Dendritic cell treated with granulocyte-macrophage colony-stimulating factor and Interleukin-4, amounts not matched to agents 40 ng/mL and 50 ng/mL, for 4 days (primary cell): ENCODE measurements around the gene PLEKHM1.
"Not testable (repeated sequence)": the region's sequence is repeated elsewhere in the genome, so short reads cannot be mapped to it uniquely, and the experiment has no call there.

ENCODE experiments used
- H3K27ac Mint-ChIP-seq: one replicate; pipeline ENCODE4 v1.8.0; 2022; ENCODE audit warnings: mild to moderate bottlenecking, mixed read lengths
- H3K27me3 Mint-ChIP-seq: one replicate; pipeline ENCODE4 v1.8.0; 2022; ENCODE audit warnings: mild to moderate bottlenecking, mixed read lengths
- H3K36me3 Mint-ChIP-seq: one replicate; pipeline ENCODE4 v1.8.0; 2022; ENCODE audit warnings: low read depth, mixed read lengths
- H3K4me1 Mint-ChIP-seq: one replicate; pipeline ENCODE4 v1.8.0; 2022; ENCODE audit warnings: low read depth, mixed read lengths
- H3K4me3 Mint-ChIP-seq: one replicate; pipeline ENCODE4 v1.8.0; 2022; ENCODE audit warnings: mild to moderate bottlenecking, moderate library complexity, mixed read lengths
- H3K9me3 Mint-ChIP-seq: one replicate; pipeline ENCODE4 v1.8.0; 2022; ENCODE audit warnings: mixed read lengths
- intact Hi-C: fragments of 100-400 bp; cut with micrococcal nuclease; formaldehyde crosslinking; loops from one replicate; pipeline ENCODE4 v1.15.0; 2022

PLEKHM1 gene

GRCh38 chr17:45483591-45484216 is 6.8 kb downstream of the PLEKHM1 start:
- peak overlapping the region; percentile 62 for H3K27ac Mint-ChIP-seq
- intact Hi-C loops: not testable (repeated sequence)

GRCh38 chr17:45483177-45483576 is 7.3 kb downstream of the PLEKHM1 start:
- H3K4me3 Mint-ChIP-seq, H3K9me3 Mint-ChIP-seq, H3K27ac Mint-ChIP-seq, intact Hi-C loops, H3K27me3 Mint-ChIP-seq: not testable (repeated sequence)
- Mint-ChIP-seq H3K4me1 (peaks cover 34% of the 10 kb centered on the region), H3K36me3 (peaks cover 43% of the 10 kb centered on the region)

More at GRCh38 chr17:45483591-45484216, 6.8 kb downstream of the PLEKHM1 start:
- Mint-ChIP-seq H3K4me1 (peaks cover 37% of the 10 kb centered on the region), H3K36me3 (peaks cover 41% of the 10 kb centered on the region)
- H3K27me3 Mint-ChIP-seq, H3K9me3 Mint-ChIP-seq, H3K4me3 Mint-ChIP-seq: not testable (repeated sequence)

GRCh38 chr17:45482317-45482716 is 8.2 kb downstream of the PLEKHM1 start:
- H3K4me3 Mint-ChIP-seq, intact Hi-C loops, H3K9me3 Mint-ChIP-seq, H3K27me3 Mint-ChIP-seq: not testable (repeated sequence)
- Mint-ChIP-seq H3K36me3 (peaks cover 46% of the 10 kb centered on the region), H3K27ac (peak overlapping the region; percentile 70), H3K4me1 (peaks cover 26% of the 10 kb centered on the region)

GRCh38 chr17:45475436-45475835 is 15.1 kb downstream of the PLEKHM1 start:
- intact Hi-C loops, H3K9me3 Mint-ChIP-seq, H3K4me3 Mint-ChIP-seq, H3K27me3 Mint-ChIP-seq, H3K27ac Mint-ChIP-seq: not testable (repeated sequence)
- Mint-ChIP-seq H3K4me1 (peaks cover 11% of the 10 kb centered on the region), H3K36me3 (peaks cover 84% of the 10 kb centered on the region)

- peaks cover 84% of the 10 kb centered on the region for H3K36me3 Mint-ChIP-seq
- H3K27ac Mint-ChIP-seq, H3K9me3 Mint-ChIP-seq: not testable (repeated sequence)
Observed at GRCh38 chr17:45472249-45472648, 18.3 kb downstream of the PLEKHM1 start.

GRCh38 chr17:45469204-45469563 is 21.3 kb downstream of the PLEKHM1 start:
- H3K4me3 Mint-ChIP-seq, intact Hi-C loops, H3K27me3 Mint-ChIP-seq, H3K4me1 Mint-ChIP-seq, H3K27ac Mint-ChIP-seq, H3K9me3 Mint-ChIP-seq: not testable (repeated sequence)
- H3K36me3 Mint-ChIP-seq: peaks cover 71% of the 10 kb centered on the region

More at GRCh38 chr17:45472249-45472648, 18.3 kb downstream of the PLEKHM1 start:
- H3K4me1 Mint-ChIP-seq, intact Hi-C loops, H3K27me3 Mint-ChIP-seq, H3K4me3 Mint-ChIP-seq: not testable (repeated sequence)

GRCh38 chr17:45468293-45469203 is 22.0 kb downstream of the PLEKHM1 start:
- H3K4me1 Mint-ChIP-seq, H3K4me3 Mint-ChIP-seq, H3K27ac Mint-ChIP-seq, intact Hi-C loops, H3K27me3 Mint-ChIP-seq, H3K9me3 Mint-ChIP-seq: not testable (repeated sequence)
- peaks cover 71% of the 10 kb centered on the region for H3K36me3 Mint-ChIP-seq

- intact Hi-C loops, H3K4me3 Mint-ChIP-seq, H3K9me3 Mint-ChIP-seq, H3K27me3 Mint-ChIP-seq: not testable (repeated sequence)
- Mint-ChIP-seq H3K27ac (peak overlapping the region; percentile 27), H3K36me3 (peaks cover 73% of the 10 kb centered on the region), H3K4me1 (peaks cover 17% of the 10 kb centered on the region)
Observed at GRCh38 chr17:45461524-45462327, 28.8 kb downstream of the PLEKHM1 start.

GRCh38 chr17:45460422-45460821 is 30.1 kb downstream of the PLEKHM1 start:
- H3K27ac Mint-ChIP-seq, H3K9me3 Mint-ChIP-seq, H3K27me3 Mint-ChIP-seq, intact Hi-C loops, H3K4me3 Mint-ChIP-seq: not testable (repeated sequence)
- H3K36me3 Mint-ChIP-seq: peaks cover 79% of the 10 kb centered on the region
- peaks cover 17% of the 10 kb centered on the region for H3K4me1 Mint-ChIP-seq

GRCh38 chr17:45454341-45454740 is 36.2 kb downstream of the PLEKHM1 start:
- H3K27ac Mint-ChIP-seq, H3K9me3 Mint-ChIP-seq, intact Hi-C loops, H3K4me3 Mint-ChIP-seq, H3K27me3 Mint-ChIP-seq: not testable (repeated sequence)
- peaks cover 11% of the 10 kb centered on the region for H3K4me1 Mint-ChIP-seq
- H3K36me3 Mint-ChIP-seq: peaks cover 84% of the 10 kb centered on the region

GRCh38 chr17:45453731-45454130 is 36.8 kb downstream of the PLEKHM1 start:
- H3K4me3 Mint-ChIP-seq, intact Hi-C loops: not testable (repeated sequence)
- peaks cover 85% of the 10 kb centered on the region for H3K36me3 Mint-ChIP-seq

GRCh38 chr17:45453225-45453534 is 37.3 kb downstream of the PLEKHM1 start:
- H3K9me3 Mint-ChIP-seq, H3K27ac Mint-ChIP-seq, intact Hi-C loops, H3K4me3 Mint-ChIP-seq, H3K27me3 Mint-ChIP-seq: not testable (repeated sequence)
- peaks cover 18% of the 10 kb centered on the region for H3K4me1 Mint-ChIP-seq
- peaks cover 86% of the 10 kb centered on the region for H3K36me3 Mint-ChIP-seq

More at GRCh38 chr17:45453731-45454130, 36.8 kb downstream of the PLEKHM1 start:
- H3K4me1 Mint-ChIP-seq: peaks cover 15% of the 10 kb centered on the region
- H3K9me3 Mint-ChIP-seq, H3K27ac Mint-ChIP-seq, H3K27me3 Mint-ChIP-seq: not testable (repeated sequence)

GRCh38 chr17:45452329-45453224 is 37.9 kb downstream of the PLEKHM1 start:
- Mint-ChIP-seq H3K36me3 (peaks cover 86% of the 10 kb centered on the region), H3K4me1 (peaks cover 24% of the 10 kb centered on the region)
- H3K27ac Mint-ChIP-seq, H3K9me3 Mint-ChIP-seq, H3K27me3 Mint-ChIP-seq, intact Hi-C loops, H3K4me3 Mint-ChIP-seq: not testable (repeated sequence)
